ENCODE measurements around the gene PCGF1.

DNA sequence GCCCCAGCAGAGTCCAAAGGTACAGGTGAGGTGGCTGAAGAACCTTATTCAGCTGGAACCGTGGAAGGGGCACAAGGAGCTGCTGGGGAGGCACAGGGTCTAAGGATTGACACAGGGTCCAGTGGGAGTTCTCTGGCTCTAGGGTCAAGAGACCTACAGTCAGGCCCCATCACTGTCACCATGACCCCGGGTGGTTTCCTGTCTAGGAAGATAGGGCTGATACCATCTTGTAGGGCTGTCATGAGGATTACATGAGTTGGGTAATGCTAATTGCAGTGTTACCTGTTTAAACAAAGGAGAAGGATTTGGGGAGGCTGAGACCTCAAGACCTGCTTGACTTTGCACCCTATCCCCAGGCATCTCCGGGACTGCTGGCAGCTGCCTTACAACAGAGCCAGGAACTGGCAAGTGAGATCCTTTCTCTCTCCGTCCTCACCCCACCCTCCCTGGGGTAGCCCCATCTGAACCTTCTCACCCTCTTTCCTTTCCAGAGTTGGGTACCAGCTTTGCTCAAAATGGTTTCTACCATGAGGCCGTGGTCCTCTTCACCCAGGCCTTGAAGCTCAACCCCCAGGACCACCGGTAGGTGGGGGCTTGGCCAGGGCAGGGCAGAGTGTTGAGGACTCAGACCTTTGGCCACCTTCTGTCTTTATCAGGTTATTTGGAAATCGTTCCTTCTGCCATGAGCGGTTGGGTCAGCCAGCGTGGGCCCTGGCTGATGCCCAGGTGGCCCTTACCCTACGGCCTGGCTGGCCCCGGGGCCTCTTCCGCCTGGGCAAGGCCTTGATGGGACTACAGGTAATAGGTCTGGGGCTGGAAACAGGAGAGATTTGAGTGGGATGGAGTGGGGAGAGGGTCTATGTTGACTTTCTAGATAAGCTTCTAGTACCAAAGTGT lies 15.6 kb downstream of the PCGF1 start:
- TF ChIP-seq GABPA (IDR thresholded peaks at IDR 0.05; ENCODE audit: low read depth, low read length) (no peak), GABPA (CRISPR knock-in tag; IDR thresholded peaks at IDR 0.05; ENCODE audit: low read depth) (no peak), EP300 (IDR thresholded peaks at IDR 0.05; ENCODE audit: low read depth in 2 of 2, low read length in 2 of 2) (peak in 1 of 2 experiments; percentile 61; a peak in 1 of 4 replicates), EP300 (CRISPR knock-in tag; IDR thresholded peaks at IDR 0.05; ENCODE audit: borderline replicate concordance) (no peak)
- TF ChIP-seq, protein P1, sequence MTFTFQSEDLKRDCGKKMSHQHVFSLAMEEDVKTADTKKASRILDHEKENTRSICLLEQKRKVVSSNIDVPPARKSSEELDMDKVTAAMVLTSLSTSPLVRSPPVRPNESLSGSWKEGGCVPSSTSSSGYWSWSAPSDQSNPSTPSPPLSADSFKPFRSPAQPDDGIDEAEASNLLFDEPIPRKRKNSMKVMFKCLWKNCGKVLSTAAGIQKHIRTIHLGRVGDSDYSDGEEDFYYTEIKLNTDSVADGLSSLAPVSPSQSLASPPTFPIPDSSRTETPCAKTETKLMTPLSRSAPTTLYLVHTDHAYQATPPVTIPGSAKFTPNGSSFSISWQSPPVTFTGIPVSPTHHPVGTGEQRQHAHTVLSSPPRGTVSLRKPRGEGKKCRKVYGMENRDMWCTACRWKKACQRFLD (CRISPR knock-in tag; IDR thresholded peaks at IDR 0.05; ENCODE audit: borderline replicate concordance) = no peak
